Testis (tissue), 3 donors: Measurements from ENCODE around the gene TRIM63. TPM values are rescaled to one million over a fixed set of nuclear protein-coding genes. Genes with fewer than 3 reads are reported as not detected.

Experiments
- DNase-seq: peaks from one replicate; pipeline ENCODE4 v3.0.0-alpha.2; 2019
- H3K27ac ChIP-seq, 2 donors: fragments of 200-600 bp; sonication (generic); one replicate each; pipeline ENCODE4 v1.5.1; 2019
- H3K27me3 ChIP-seq: fragments of 200-600 bp; sonication (generic); one replicate; pipeline ENCODE4 v1.5.1; 2019
- H3K36me3 ChIP-seq: fragments of 200-600 bp; sonication (generic); one replicate; pipeline ENCODE4 v1.5.1; 2017; ENCODE audit warnings: low read depth; ENCODE audit errors: missing control alignments
- H3K4me1 ChIP-seq: fragments of 200-600 bp; sonication (generic); one replicate; pipeline ENCODE4 v1.5.1; 2019
- H3K4me3 ChIP-seq, 2 donors: fragments of 200-600 bp; sonication (generic); one replicate each; pipeline ENCODE4 v1.5.1; 2017 to 2019
- H3K9me3 ChIP-seq: fragments of 200-600 bp; sonication (generic); one replicate; pipeline ENCODE4 v1.5.1; 2017
- CTCF ChIP-seq, 3 experiments: fragments of 450-650 bp in 2 of 3; fragments of 200-600 bp in 1 of 3; sonication (generic) in 1 of 3; IDR thresholded peaks; one replicate each; pipeline ENCODE4 v1.5.1; 2016 to 2019; ENCODE audit warnings: antibody characterized with exemption in 3 of 3, mild to moderate bottlenecking in 2 of 3, moderate library complexity in 1 of 3
- POLR2A ChIP-seq: fragments of 450-650 bp; IDR thresholded peaks from one replicate; pipeline ENCODE4 v1.6.1; 2017; ENCODE audit warnings: antibody characterized with exemption, mild to moderate bottlenecking, moderate library complexity
- WGBS, 2 donors: methylation state at CpG; one replicate each; pipeline ENCODE4 v1.1.5; 2018; 5-methylcytosine and 5-hydroxymethylcytosine counted together
- intact Hi-C: fragments of 100-400 bp; cut with DNase I; formaldehyde crosslinking; loops from one replicate; pipeline ENCODE4 v1.15.1; 2023; ENCODE audit warnings: low total_unique reads
- polyA plus RNA-seq: library from polyadenylated mRNA; stranded (reverse); fragments of 350-450 nt; fragmentation: Illumina TruSeq; extraction: RNeasy Lipid Tissue Mini Kit (QIAGEN cat#74804); gene quantifications from one replicate; pipeline ENCODE4 v1.2.3, GENCODE V29; 2014; ENCODE audit warnings: low read depth, low replicate concordance; ENCODE audit not compliant: insufficient read depth
- total RNA-seq, 2 donors: library from RNA; depleted of rRNA; stranded (reverse); fragments of >200 nt; gene quantifications; one replicate each; pipeline ENCODE4 v1.2.3, GENCODE V29; 2016

Gene TRIM63
- total and polyA plus RNA-seq, 3 donors from 2014 or later = 0.50 to 1.2 (median 0.71) TPM

- Histone ChIP-seq H3K4me3 (no peak overlapping the region), H3K36me3 (no peaks in the 10 kb centered on the region), H3K27me3 (no peaks in the 10 kb centered on the region), H3K27ac (no peak overlapping the region), H3K9me3 (no peaks in the 10 kb centered on the region), H3K4me1 (no peaks in the 10 kb centered on the region)
- no peak for DNase-seq
- intact Hi-C loops = no loop called here
- 51 to 58% methylated on average over 14 to 16 of the region's 16 CpGs for WGBS, 2 donors
- no peak for TF ChIP-seq POLR2A
- no peak for TF ChIP-seq CTCF (IDR thresholded peaks at IDR 0.05)
Measured at GRCh38 chr1:26053718-26054560, 13.5 kb downstream of the TRIM63 start.

GRCh38 chr1:26050248-26050640 is 17.2 kb downstream of the TRIM63 start:
- H3K27me3 ChIP-seq = no peaks in the 10 kb centered on the region
- 96 to 97% methylated on average over 6 of the region's 6 CpGs for WGBS, 2 donors
- TF ChIP-seq CTCF (IDR thresholded peaks at IDR 0.05) (no peak), POLR2A (no peak)

GRCh38 chr1:26049531-26050247 is 17.7 kb downstream of the TRIM63 start:
- Histone ChIP-seq H3K9me3 (no peaks in the 10 kb centered on the region), H3K4me3 (no peak overlapping the region), H3K4me1 (peaks cover 15% of the 10 kb centered on the region), H3K27ac (no peak overlapping the region), H3K36me3 (no peaks in the 10 kb centered on the region), H3K27me3 (no peaks in the 10 kb centered on the region)
- TF ChIP-seq CTCF (IDR thresholded peaks at IDR 0.05) (no peak), POLR2A (no peak)
- WGBS, 2 donors = 78 to 82% methylated on average over 10 of the region's 10 CpGs
- no peak for DNase-seq
- intact Hi-C loops = no loop called here

More at GRCh38 chr1:26050248-26050640, 17.2 kb downstream of the TRIM63 start:
- Histone ChIP-seq H3K4me1 (peaks cover 14% of the 10 kb centered on the region), H3K9me3 (no peaks in the 10 kb centered on the region), H3K27ac (no peak overlapping the region), H3K36me3 (no peaks in the 10 kb centered on the region), H3K4me3 (no peak overlapping the region)
- intact Hi-C loops = no loop called here
- DNase-seq = no peak

GRCh38 chr1:26047278-26047874 is 20.1 kb downstream of the TRIM63 start:
- TF ChIP-seq CTCF (IDR thresholded peaks at IDR 0.05) = no peak
- no peak for TF ChIP-seq POLR2A
- H3K27ac ChIP-seq = no peak overlapping the region
- peaks cover 15% of the 10 kb centered on the region for H3K4me1 ChIP-seq
- H3K27me3 ChIP-seq = no peaks in the 10 kb centered on the region
- no peaks in the 10 kb centered on the region for H3K9me3 ChIP-seq
- no peak for DNase-seq
- intact Hi-C loops = no loop called here
- WGBS, 2 donors = 69 to 79% methylated on average over 7 of the region's 7 CpGs
- no peaks in the 10 kb centered on the region for H3K36me3 ChIP-seq
- H3K4me3 ChIP-seq = no peak overlapping the region
